ENCODE measurements around the gene ASPSCR1. TPM values are rescaled to one million over a fixed set of nuclear protein-coding genes. Genes with fewer than 3 reads are reported as not detected.

ASPSCR1 gene
- total and polyA plus RNA-seq, 9 of the 15 experiments (the other 6 are each of a cell fraction or from before 2014, with no cell fraction given): 0.90 to 36.9 (median 11.6) TPM

GRCh38 chr17:82055965-82056728, 78.7 kb downstream of the ASPSCR1 start:
- Histone ChIP-seq H4K20me1 (replicated peaks; ENCODE audit: control insufficient read depth, insufficient read depth, low read length) (peaks cover 11% of the 10 kb centered on the region), H3K27ac (ENCODE audit: extremely low read depth, low read depth, low read length) (no peak overlapping the region), H3K4me3 (no peak overlapping the region), H3K9ac (ENCODE audit: insufficient read depth in 1 of 2, low read depth in 2 of 2, low read length in 2 of 2) (0 out of 4 replicates have a peak overlapping the region, but pooled peaks of 1 of the 2 experiments have one; percentile 43), H3K27me3 (ENCODE audit: control insufficient read depth in 2 of 2, insufficient read depth in 2 of 2, low read length in 2 of 2) (no peaks in the 10 kb centered on the region), H3K36me3 (ENCODE audit: control insufficient read depth, insufficient read depth, low read length) (peaks cover 83% of the 10 kb centered on the region; the same call in 2 of the 3 replicates), H3K9me3 (replicated peaks; ENCODE audit: control insufficient read depth, insufficient read depth, low read depth, low read length) (no peaks in the 10 kb centered on the region), H3K4me2 (ENCODE audit: insufficient read depth, low read length) (no peak overlapping the region), H3K4me1 (replicated peaks in 1 of 2; ENCODE audit: control insufficient read depth in 2 of 2, insufficient read depth in 2 of 2, low read length in 2 of 2) (peaks cover 0 to 86% of the 10 kb centered on the region in 2 experiments; a peak in 3 of 5 replicates), H3K79me2 (ENCODE audit: control insufficient read depth, insufficient read depth, low read length) (peaks cover 19% of the 10 kb centered on the region), H2AFZ (ENCODE audit: low read depth, low read length) (no peak overlapping the region), H3K9me1 (ENCODE audit: control insufficient read depth, insufficient read depth, low read length) (no peaks in the 10 kb centered on the region)
- in situ Hi-C loops (cut with MboI): no loop called here
- ChIA-PET CTCF (ENCODE audit: low intra/inter-chr PET ratio) (no interaction called here), POLR2A (interaction anchor here (0.9 to 1.7 kb wide), 4 partner anchors 10 to 20 kb away, joined by 3 to 9 read pairs (median 5); no protein-coding TSS in a partner anchor)
- BruUV-seq (replicated peaks): no TSS peak
- WGBS (ENCODE audit: insufficient coverage, low coverage, missing lambda C conversion rate): 87% methylated on average over 27 of the region's 28 CpGs
- FAIRE-seq: no peak
- TF ChIP-seq POLR2G (IDR thresholded peaks at IDR 0.05; ENCODE audit: low read depth, low read length) (peak; percentile 44; the same call in 1 of the 2 replicates), POLR2AphosphoS5 (IDR thresholded peaks at IDR 0.05; ENCODE audit: control insufficient read depth, insufficient read depth, low read depth, low read length) (no peak), POLR2A (conservative IDR thresholded peaks at IDR 0.05) (peak; percentile 4), RBFOX2 (IDR thresholded peaks at IDR 0.05; ENCODE audit: low read depth, low read length) (peak; percentile 63)
- intact Hi-C loops (cut with micrococcal nuclease): no loop called here
- ATAC-seq: no peak
- DNase-seq (ENCODE audit: extremely low read depth in 1 of 4, low spot score in 3 of 4): no peak

All from K562 (cell line).